CD14-positive monocyte (primary cell): ENCODE measurements around the gene FUS. TPM values are rescaled to one million over a fixed set of nuclear protein-coding genes. Genes with fewer than 3 reads are reported as not detected.

Experiments used
- DNase-seq, 3 donors: peaks; one replicate each; pipeline ENCODE4 v3.0.0-alpha.2; 2011 to 2022
- H2AFZ ChIP-seq: 2 replicates; pipeline ENCODE4 v1.6.0; 2012; ENCODE audit warnings: mild to moderate bottlenecking, low read depth, low read length, inconsistent platforms; ENCODE audit not compliant: insufficient read depth, poor library complexity, severe bottlenecking
- H3K27ac ChIP-seq, 2 donors: 1 replicate in 1 of 2; 2 replicates in 1 of 2; pipeline ENCODE4 v1.5.1; 2012 to 2013; ENCODE audit warnings: low read length in 2 of 2, control low read depth in 1 of 2, inconsistent platforms in 1 of 2, low read depth in 1 of 2, mild to moderate bottlenecking in 1 of 2
- H3K27me3 ChIP-seq, 2 donors: one replicate each; pipeline versions ENCODE4 v1.6.0 to v1.6.1; 2011 to 2013; ENCODE audit warnings: low read length in 2 of 2; ENCODE audit not compliant: control insufficient read depth in 2 of 2, insufficient read depth in 2 of 2
- H3K36me3 ChIP-seq, 2 donors: replicated peaks in 1 of 2; 1 replicate in 1 of 2; 2 replicates in 1 of 2; pipeline versions ENCODE4 v1.5.1 to v1.6.1; 2012 to 2013; ENCODE audit warnings: low read length in 2 of 2, control low read depth in 1 of 2, inconsistent platforms in 1 of 2, mild to moderate bottlenecking in 1 of 2; ENCODE audit not compliant: insufficient read depth in 2 of 2, control insufficient read depth in 1 of 2
- H3K4me1 ChIP-seq, 2 donors: 1 replicate in 1 of 2; 2 replicates in 1 of 2; pipeline versions ENCODE4 v1.5.1 to v1.6.1; 2012 to 2013; ENCODE audit warnings: low read length in 2 of 2, control low read depth in 1 of 2, inconsistent platforms in 1 of 2, mild to moderate bottlenecking in 1 of 2, moderate library complexity in 1 of 2; ENCODE audit not compliant: insufficient read depth in 2 of 2, control insufficient read depth in 1 of 2
- H3K4me2 ChIP-seq: replicated peaks from 2 replicates; pipeline ENCODE3; 2012; ENCODE audit warnings: low read length, moderate library complexity, mild to moderate bottlenecking; ENCODE audit not compliant: poor library complexity, severe bottlenecking; ENCODE audit errors: extremely low read depth
- H3K4me3 ChIP-seq, 3 experiments: fragments of 200-600 bp in 1 of 3; sonication (generic) in 1 of 3; replicated peaks in 1 of 3; 1 replicate in 2 of 3; 2 replicates in 1 of 3; pipeline ENCODE4 v1.5.1; 2011 to 2013; ENCODE audit warnings: low read length in 3 of 3, mild to moderate bottlenecking in 3 of 3, control low read depth in 2 of 3, low read depth in 2 of 3, inconsistent platforms in 1 of 3, moderate library complexity in 1 of 3
- H3K79me2 ChIP-seq: 2 replicates; pipeline ENCODE4 v1.6.0; 2012; ENCODE audit warnings: mild to moderate bottlenecking, control low read depth, inconsistent platforms, low read length, moderate library complexity; ENCODE audit not compliant: insufficient read depth
- H3K9ac ChIP-seq: 2 replicates; pipeline ENCODE4 v1.6.0; 2017; ENCODE audit warnings: low read length, mild to moderate bottlenecking; ENCODE audit not compliant: insufficient read depth, poor library complexity, severe bottlenecking
- H3K9me3 ChIP-seq, 2 donors: replicated peaks in 1 of 2; 1 replicate in 1 of 2; 2 replicates in 1 of 2; pipeline versions ENCODE4 v1.5.1 to v1.6.1; 2012 to 2013; ENCODE audit warnings: low read length in 2 of 2, control low read depth in 1 of 2; ENCODE audit not compliant: control insufficient read depth in 1 of 2, insufficient read depth in 1 of 2
- H4K20me1 ChIP-seq: 2 replicates; pipeline ENCODE4 v1.6.0; 2012; ENCODE audit warnings: mild to moderate bottlenecking, low read length, control low read depth, moderate library complexity; ENCODE audit not compliant: insufficient read depth
- H3K27ac Mint-ChIP-seq, 7 donors: one replicate each; pipeline ENCODE4 v1.8.0; 2020; ENCODE audit warnings: mild to moderate bottlenecking in 7 of 7, mixed read lengths in 7 of 7, moderate library complexity in 6 of 7, inconsistent platforms in 2 of 7
- H3K27me3 Mint-ChIP-seq, 3 donors: one replicate each; pipeline ENCODE4 v1.8.0; 2021 to 2022; ENCODE audit warnings: low read depth in 3 of 3, mild to moderate bottlenecking in 3 of 3, mixed read lengths in 3 of 3, moderate library complexity in 3 of 3, inconsistent platforms in 1 of 3
- H3K36me3 Mint-ChIP-seq, 2 donors: one replicate each; pipeline ENCODE4 v1.8.0; 2020; ENCODE audit warnings: mixed read lengths in 2 of 2, inconsistent platforms in 1 of 2, mild to moderate bottlenecking in 1 of 2
- H3K4me1 Mint-ChIP-seq: one replicate; pipeline ENCODE4 v1.8.0; 2020; ENCODE audit warnings: mild to moderate bottlenecking, mixed read lengths
- H3K4me3 Mint-ChIP-seq, 2 donors: one replicate each; pipeline ENCODE4 v1.8.0; 2020; ENCODE audit warnings: mild to moderate bottlenecking in 2 of 2, mixed read lengths in 2 of 2, moderate library complexity in 1 of 2
- H3K9me3 Mint-ChIP-seq, 7 donors: one replicate each; pipeline ENCODE4 v1.8.0; 2020 to 2022; ENCODE audit warnings: mixed read lengths in 7 of 7, mild to moderate bottlenecking in 6 of 7, moderate library complexity in 6 of 7, inconsistent platforms in 2 of 7
- WGBS: methylation state at CpG from one replicate; pipeline ENCODE4 v1.1.5; 2013; ENCODE audit warnings: missing lambda C conversion rate; ENCODE audit not compliant: insufficient coverage; 5-methylcytosine and 5-hydroxymethylcytosine counted together
- intact Hi-C, 2 donors: fragments of 100-400 bp; cut with micrococcal nuclease; formaldehyde crosslinking; loops; one replicate each; pipeline versions ENCODE4 v1.15.0 to v1.15.1; 2023
- polyA minus RNA-seq: library from RNA; depleted of rRNA, polyadenylated mRNA; stranded (reverse); fragments of >200 nt; gene quantifications from 2 replicates; pipeline ENCODE4 v1.2.3, GENCODE V29; 2012
- polyA plus RNA-seq, 3 donors: library from polyadenylated mRNA; depleted of rRNA in 1 of 3; unstranded in 2 of 3; stranded (reverse) in 1 of 3; fragments of 300-500 nt in 2 of 3; fragments of >200 nt in 1 of 3; fragmentation: Illumina TruSeq in 2 of 3; gene quantifications; 1 replicate in 2 of 3; 2 replicates in 1 of 3; pipeline ENCODE4 v1.2.3, GENCODE V29; 2012 to 2021
- total RNA-seq, 12 experiments: library from RNA in 1 of 12; stranded (reverse) in 1 of 12; fragments of 120-200 nt in 1 of 12; gene quantifications; one replicate each; pipeline ENCODE4 v1.2.4 and lab custom pipeline; 2013 to 2026; ENCODE audit warnings: mixed read lengths in 6 of 12, inconsistent platforms in 1 of 12
- TF ChIP-seq, protein P1 (sequence below): fragments of 200-600 bp; IDR thresholded peaks from one replicate; pipeline ENCODE4 v1.8.0; 2022; ENCODE audit warnings: antibody characterized with exemption, mild to moderate bottlenecking

Gene FUS
- total RNA-seq (2013): 38.0 TPM
- 100 to 1,000 TPM in 1 of 3 donors, 10 to 100 TPM in 2; 54.9 to 246 (median 78.5) TPM for polyA plus RNA-seq
- 42.1 and 51.6 TPM in 2 replicates for polyA minus RNA-seq
- 73.0 to 278 (median 114) reads per million in 11 experiments for total RNA-seq (lab: John Stamatoyannopoulos, UW)

DNA sequence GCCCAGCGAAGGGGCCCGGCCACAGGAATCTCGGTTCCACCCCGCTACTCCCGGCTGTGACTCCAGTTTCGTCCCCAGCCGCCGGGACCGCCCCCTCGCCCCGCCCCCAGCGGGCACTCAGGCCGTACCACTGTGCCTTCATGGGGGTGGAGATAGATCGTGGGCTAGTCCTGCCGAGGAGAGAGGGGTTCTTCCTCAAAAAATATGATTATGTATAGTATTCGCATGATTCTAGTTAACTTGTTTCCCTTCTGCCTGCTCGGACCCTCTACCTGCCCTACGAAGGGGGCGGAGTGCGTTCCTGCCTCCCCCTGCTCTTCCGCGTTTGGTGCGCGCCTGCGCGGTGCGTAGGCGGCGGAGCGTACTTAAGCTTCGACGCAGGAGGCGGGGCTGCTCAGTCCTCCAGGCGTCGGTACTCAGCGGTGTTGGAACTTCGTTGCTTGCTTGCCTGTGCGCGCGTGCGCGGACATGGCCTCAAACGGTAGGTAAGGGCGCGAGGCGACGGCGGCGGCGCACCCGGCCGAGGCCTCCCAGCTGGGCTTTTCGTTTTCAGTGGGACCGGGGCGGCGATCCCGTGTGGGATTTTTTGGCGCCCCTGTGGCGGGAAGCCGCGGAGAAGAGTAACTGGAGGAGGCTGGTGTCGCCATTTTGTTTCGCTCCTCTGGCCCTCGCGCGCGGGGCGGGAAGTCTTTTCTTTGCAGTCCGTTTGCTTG, at the start of gene FUS:
Gene FUS (plus strand): TSS at position 393 of the 713 bp plus-strand sequence. CDS start 76 bp downstream, at position 469.
- Mint-ChIP-seq H3K4me3 (peak within 1 kb of the TSS; percentile 93 to 94), H3K36me3 (peaks cover 28 to 29% of the 10 kb centered on the region in 2 donors), H3K27me3 (peaks cover 2 to 6% (median 4%) of the 10 kb centered on the region in 3 donors), H3K9me3 (peaks cover 0 to 3% (median 0%) of the 10 kb centered on the region in 7 donors), H3K4me1 (peaks cover 49% of the 10 kb centered on the region), H3K27ac (peak within 1 kb of the TSS; percentile 97 to 100 (median 99))
- Histone ChIP-seq H3K9ac (peak within 1 kb of the TSS; percentile 89), H3K4me2 (peak within 1 kb of the TSS; percentile 99), H2AFZ (peak within 1 kb of the TSS; percentile 94), H3K27ac (peak within 1 kb of the TSS; percentile 88 to 95), H3K9me3 (no peaks in the 10 kb centered on the region), H4K20me1 (peaks cover 49% of the 10 kb centered on the region), H3K4me3 (peak within 1 kb of the TSS; percentile 71 to 98 (median 95)), H3K79me2 (peaks cover 61% of the 10 kb centered on the region), H3K27me3 (no peaks in the 10 kb centered on the region), H3K4me1 (peaks cover 36 to 46% of the 10 kb centered on the region in 2 donors), H3K36me3 (peaks cover 26 to 28% of the 10 kb centered on the region in 2 donors)
- DNase-seq: peak; percentile 91 to 96 (median 94)
- under 1% methylated on average over 65 of the region's 69 CpGs for WGBS
- intact Hi-C loops: loop anchor here (2.0 to 10.0 kb wide), 3 partner anchors 67 to 265 kb away; partner anchors contain the start of genes ITGAX (in 1 of the 2) and ZNF843 (in 1 of the 2)
- TF ChIP-seq, protein P1, sequence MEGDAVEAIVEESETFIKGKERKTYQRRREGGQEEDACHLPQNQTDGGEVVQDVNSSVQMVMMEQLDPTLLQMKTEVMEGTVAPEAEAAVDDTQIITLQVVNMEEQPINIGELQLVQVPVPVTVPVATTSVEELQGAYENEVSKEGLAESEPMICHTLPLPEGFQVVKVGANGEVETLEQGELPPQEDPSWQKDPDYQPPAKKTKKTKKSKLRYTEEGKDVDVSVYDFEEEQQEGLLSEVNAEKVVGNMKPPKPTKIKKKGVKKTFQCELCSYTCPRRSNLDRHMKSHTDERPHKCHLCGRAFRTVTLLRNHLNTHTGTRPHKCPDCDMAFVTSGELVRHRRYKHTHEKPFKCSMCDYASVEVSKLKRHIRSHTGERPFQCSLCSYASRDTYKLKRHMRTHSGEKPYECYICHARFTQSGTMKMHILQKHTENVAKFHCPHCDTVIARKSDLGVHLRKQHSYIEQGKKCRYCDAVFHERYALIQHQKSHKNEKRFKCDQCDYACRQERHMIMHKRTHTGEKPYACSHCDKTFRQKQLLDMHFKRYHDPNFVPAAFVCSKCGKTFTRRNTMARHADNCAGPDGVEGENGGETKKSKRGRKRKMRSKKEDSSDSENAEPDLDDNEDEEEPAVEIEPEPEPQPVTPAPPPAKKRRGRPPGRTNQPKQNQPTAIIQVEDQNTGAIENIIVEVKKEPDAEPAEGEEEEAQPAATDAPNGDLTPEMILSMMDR: no peak

DNA sequence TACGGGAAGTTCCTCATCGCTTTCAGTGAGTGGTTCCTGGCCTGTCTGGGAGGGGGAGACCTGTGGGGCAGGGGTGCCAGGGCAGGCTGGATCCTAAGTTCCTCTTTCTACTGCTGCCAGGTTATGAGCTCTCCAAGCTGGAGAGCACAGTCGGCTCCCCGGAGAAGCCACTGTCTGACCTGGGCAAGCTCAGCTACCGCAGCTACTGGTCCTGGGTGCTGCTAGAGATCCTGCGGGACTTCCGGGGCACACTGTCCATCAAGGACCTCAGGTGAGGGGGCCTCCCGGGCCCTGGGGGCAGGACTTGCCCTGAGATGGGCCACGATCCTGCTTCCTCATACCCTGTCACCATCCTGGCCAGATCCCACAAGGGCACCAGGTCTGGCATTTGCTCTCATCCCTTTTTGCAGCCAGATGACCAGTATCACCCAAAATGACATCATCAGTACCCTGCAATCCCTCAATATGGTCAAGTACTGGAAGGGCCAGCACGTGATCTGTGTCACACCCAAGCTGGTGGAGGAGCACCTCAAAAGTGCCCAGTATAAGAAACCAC, 49.5 kb upstream of the FUS start:
- peak overlapping the region in 1 of 3 experiments; percentile 53 for H3K4me3 ChIP-seq
- peak overlapping the region; percentile 86 for H3K9ac ChIP-seq
- H3K79me2 ChIP-seq: no peaks in the 10 kb centered on the region
- peak overlapping the region; percentile 99 for H3K27ac ChIP-seq
- peaks cover 55 to 64% of the 10 kb centered on the region in 2 donors for H3K36me3 Mint-ChIP-seq
- H3K27me3 ChIP-seq: no peaks in the 10 kb centered on the region
- 37% methylated on average over 9 of the region's 10 CpGs for WGBS
- intact Hi-C loops: no loop called here
- peak overlapping the region; percentile 58 to 62 for H3K4me3 Mint-ChIP-seq
- H3K36me3 ChIP-seq: peaks cover 29 to 52% of the 10 kb centered on the region in 2 donors
- peak; percentile 72 to 83 (median 79) for DNase-seq
- H3K4me1 ChIP-seq: peaks cover 75 to 90% of the 10 kb centered on the region in 2 donors
- no peak overlapping the region for H2AFZ ChIP-seq
- H3K27ac Mint-ChIP-seq: peak overlapping the region; percentile 98 to 100 (median 99)
- H3K9me3 ChIP-seq: no peaks in the 10 kb centered on the region
- no peaks in the 10 kb centered on the region for H4K20me1 ChIP-seq
- H3K27me3 Mint-ChIP-seq: peaks cover 0 to 4% (median 0%) of the 10 kb centered on the region in 3 donors
- H3K9me3 Mint-ChIP-seq: peaks cover 0 to 2% (median 0%) of the 10 kb centered on the region in 7 donors
- TF ChIP-seq, protein P1: no peak
- H3K4me1 Mint-ChIP-seq: peaks cover 79% of the 10 kb centered on the region
- H3K4me2 ChIP-seq: peak overlapping the region; percentile 62
